HTERT RPE-1 (cell line): ENCODE results near the gene KCNA3.
"Not testable (repeated sequence)": the region's sequence is repeated elsewhere in the genome, so short reads cannot be mapped to it uniquely, and the experiment has no call there.

Experiments
- in situ Hi-C: fragments of 300-500 bp; cut with MboI; formaldehyde crosslinking; loops from 4 replicates; pipeline ENCODE4 v1.14.3; 2020; ENCODE audit warnings: low sequenced_read_pairs

KCNA3 gene

DNA sequence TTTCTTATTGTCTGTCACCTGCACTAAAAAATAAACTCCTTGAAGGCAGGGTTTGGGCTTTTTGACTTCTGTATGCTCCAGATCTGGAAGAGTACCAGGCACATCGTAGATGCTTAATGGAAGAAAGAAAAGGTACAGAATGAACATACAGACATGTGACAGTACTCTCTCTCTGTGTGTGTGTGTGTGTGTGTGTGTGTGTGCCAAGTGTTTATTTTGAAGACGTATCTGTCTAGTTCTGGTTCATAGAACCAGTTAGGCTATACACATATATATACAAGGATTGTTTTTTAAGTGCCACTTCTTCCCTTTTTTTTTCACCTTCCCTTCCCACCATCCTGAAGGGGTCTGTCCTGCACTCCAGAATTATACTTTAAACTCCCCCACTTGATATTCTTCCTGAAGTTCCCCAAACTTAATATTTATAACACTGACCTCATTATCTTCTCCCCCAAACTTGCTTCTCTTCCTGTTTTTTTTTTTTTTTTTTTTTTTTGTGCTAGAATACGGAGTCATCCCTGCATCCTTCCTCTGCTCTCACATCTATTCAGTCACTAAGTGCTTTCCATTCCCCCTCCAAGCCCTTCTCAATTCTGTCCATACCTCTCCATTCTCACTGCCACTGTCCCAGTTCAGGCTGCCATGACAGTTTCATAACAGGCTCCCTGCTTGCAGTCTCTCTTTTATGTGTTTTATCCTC is 5.4 kb upstream of the KCNA3 start:
- in situ Hi-C loops: no loop called here

DNA sequence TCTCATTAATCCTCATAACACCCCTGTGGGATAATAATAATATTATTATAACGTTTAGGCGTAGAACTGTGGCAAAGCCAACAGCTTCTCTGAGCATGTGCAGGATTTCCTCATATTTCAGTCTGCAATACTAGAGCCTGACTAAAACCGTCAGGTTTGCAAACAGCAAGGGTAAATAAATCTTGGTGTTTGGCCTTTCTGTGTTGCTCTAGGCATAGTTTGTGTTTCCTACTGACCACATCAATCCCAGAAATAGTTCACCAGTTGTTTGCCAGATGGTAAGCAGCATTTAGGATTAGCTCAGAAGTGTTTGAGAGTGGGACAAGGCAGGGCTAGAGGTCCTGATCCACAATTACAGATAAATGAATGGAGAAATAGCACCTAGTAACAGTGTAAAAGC is 2.8 kb upstream of the KCNA3 start:
- in situ Hi-C loops: no loop called here

DNA sequence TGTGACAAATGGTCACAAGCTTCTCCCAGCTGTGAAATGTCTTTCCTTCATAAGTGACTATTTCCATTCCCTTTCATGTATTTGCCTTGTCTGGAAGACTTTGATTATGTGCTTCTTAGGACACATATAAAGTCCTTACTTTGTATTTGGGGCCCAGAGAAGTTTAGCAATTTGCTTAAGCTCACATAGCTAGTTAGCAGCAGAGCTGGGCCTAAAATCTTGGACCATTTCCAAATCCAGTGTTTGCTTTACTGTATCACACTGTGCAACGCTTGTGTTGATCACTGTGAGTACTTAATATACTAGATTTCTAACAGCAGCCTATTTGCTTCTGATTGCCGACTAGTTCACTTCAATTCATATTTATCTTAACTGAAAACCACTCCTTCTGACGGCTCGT is 2.2 kb upstream of the KCNA3 start:
- in situ Hi-C loops: no loop called here

- in situ Hi-C loops: no loop called here
Observed at GRCh38 chr1:110675060-110675791, 486 bp upstream of the KCNA3 start.

GRCh38 chr1:110673805-110674336 is 869 bp downstream of the KCNA3 start:
- in situ Hi-C loops: no loop called here

GRCh38 chr1:110673197-110673701 is 1.5 kb downstream of the KCNA3 start:
- in situ Hi-C loops: no loop called here

GRCh38 chr1:110672753-110673108 is 2.0 kb downstream of the KCNA3 start:
- in situ Hi-C loops: no loop called here

DNA sequence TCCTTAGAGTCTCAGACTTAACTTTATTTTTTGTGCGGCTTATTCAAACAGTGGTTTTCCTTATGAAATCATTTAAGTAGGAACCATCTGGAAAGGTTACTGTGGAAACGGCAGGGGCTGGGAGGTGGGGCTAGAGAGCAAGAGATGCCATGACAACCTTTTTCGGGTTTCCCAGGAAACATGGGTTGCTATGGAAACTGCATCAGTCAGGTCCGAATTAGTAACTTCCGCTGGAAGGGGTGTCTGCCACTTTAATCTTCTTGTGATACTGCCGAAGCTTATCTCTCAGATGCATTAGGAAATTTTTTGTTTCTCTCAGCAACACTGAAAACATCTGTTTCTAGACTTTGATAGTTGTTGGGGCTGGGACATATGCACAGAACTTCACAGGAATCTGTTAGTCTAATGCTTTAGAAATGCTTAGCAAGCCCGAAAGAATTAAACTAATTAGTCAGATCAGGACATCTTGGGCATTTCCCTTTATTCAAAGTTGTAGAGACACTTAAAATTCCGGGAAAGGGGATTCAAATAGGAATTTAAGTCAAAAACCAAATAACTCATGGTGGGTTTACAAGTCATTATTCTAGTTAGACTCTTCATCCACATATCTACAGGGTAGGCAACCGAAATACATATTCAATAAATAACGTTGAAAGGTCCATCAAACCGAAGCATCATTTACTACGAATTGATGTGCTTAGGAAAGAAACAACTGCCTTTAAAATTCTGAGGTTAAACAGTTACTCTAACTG is 2.6 kb downstream of the KCNA3 start:
- in situ Hi-C loops: no loop called here

DNA sequence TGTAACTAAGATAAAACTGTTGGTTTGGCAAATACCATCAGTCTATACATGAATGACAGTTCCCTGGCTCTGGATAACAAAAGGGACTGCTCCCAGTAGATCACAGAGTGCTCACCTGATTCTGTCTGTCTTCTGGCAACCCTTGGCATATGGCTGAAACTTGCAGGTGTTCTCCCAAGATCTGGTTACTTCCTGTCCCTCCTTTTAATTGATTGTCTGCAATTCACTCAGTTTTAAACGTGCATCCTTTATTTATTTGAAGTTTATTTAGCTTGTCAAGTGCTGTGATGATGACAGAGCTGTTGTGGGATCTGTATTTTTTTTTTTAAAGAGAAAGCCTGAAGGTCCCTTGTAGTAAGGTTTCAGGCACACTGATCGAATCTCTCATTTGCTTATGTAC is 3.4 kb downstream of the KCNA3 start:
- in situ Hi-C loops: no loop called here

DNA sequence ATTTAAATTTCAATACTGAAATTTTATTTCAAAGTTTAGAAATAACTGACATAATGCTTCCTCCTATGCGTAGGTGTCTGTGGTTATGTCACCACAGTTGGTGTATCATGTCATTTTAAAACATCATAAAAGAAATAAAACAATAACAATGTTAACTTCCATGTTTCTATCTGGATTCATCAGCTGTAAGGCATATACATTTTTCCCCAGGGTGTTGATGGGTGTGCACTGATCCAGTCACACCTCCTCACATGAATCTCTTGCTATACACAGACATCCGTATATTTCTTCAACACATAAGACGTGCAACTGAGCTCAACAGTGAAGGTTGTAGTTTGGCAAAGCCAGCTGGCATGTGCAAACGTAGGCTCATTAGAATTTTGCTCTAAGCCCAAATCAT is 6.2 kb downstream of the KCNA3 start:
- in situ Hi-C loops: no loop called here

- in situ Hi-C loops: no loop called here
Observed at GRCh38 chr1:110667776-110668175, 7.0 kb downstream of the KCNA3 start.

DNA sequence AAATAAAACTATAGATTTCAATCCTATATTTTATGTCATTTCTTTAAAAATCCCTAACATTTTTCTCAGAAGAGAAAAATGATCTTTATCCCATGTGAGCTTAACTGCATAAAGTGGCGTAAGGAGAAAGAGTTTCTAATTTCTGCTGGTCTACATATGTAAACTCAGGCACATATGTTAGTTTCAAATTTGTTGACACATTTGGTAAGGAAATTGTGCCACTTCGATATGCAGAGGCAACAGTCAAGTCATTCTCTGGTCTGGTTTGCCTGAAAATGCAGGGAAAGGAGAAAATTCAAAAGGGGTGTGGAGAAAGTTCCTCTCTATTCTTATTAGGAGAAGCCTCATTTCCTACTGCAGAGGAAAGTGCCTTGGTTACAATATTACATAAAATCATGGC is 11.5 kb downstream of the KCNA3 start:
- in situ Hi-C loops: no loop called here

- in situ Hi-C loops: not testable (repeated sequence)
Observed at GRCh38 chr1:110659559-110659958, 15.2 kb downstream of the KCNA3 start.

DNA sequence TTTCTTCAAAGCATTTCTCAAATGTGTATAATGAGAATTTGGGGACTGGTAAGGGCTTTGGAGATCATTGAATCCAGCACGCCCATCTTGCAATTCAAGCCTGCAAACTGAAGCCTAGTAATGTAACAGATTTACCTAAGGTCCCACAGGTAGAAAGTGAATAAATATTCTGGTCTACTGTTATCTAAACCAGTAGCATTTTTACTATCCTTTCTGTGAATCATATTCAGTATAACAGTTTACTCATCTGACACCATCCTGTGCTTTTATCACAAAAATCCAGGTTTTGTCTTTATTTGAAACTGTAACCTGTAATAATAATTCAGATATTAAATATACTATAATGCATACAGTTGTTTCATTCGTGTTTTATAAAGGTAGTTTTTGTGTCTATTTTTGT is 17.4 kb downstream of the KCNA3 start:
- in situ Hi-C loops: no loop called here

DNA sequence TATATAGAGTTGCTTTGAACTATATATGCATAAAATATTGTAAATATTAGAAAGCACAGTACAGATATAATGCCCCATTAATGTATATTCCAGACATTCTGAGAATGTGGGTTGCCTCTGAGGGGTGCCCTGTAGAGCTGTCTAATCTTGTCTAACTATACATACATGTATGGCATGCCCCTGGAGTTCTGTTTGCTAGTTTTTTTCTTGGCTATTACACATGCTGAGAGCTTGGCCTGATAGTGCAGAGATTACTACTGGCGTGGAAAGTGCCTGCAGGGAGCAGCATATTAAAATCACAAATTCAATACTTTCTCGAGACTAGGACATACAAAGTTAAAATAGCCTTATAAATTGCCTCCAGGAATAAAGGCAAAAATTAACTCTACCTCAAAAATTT is 24.1 kb downstream of the KCNA3 start:
- in situ Hi-C loops: no loop called here

- in situ Hi-C loops: no loop called here
Observed at GRCh38 chr1:110648417-110648816, 26.3 kb downstream of the KCNA3 start.

- in situ Hi-C loops: no loop called here
Observed at GRCh38 chr1:110647254-110647891, 27.4 kb downstream of the KCNA3 start.

GRCh38 chr1:110645821-110646735 is 28.7 kb downstream of the KCNA3 start:
- in situ Hi-C loops: no loop called here

DNA sequence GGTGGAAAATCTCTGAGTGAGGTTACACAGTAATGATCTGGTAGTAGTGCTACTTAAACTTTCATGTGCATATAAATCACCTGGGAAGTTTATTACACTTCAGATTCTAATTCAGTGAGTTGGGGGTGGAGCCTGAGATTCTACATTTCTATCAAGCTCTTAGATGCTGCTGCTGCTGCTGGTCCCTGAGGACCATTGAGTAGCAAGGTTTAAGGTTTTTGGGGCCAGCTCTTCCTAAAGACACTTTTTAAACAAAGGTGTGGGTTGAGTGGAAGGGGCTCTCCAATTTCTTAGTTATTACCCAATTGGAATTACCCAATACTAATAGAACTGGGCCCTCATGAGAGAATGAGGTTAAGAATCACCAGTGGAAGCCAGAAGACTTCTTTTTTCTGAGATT is 29.5 kb downstream of the KCNA3 start:
- in situ Hi-C loops: no loop called here

DNA sequence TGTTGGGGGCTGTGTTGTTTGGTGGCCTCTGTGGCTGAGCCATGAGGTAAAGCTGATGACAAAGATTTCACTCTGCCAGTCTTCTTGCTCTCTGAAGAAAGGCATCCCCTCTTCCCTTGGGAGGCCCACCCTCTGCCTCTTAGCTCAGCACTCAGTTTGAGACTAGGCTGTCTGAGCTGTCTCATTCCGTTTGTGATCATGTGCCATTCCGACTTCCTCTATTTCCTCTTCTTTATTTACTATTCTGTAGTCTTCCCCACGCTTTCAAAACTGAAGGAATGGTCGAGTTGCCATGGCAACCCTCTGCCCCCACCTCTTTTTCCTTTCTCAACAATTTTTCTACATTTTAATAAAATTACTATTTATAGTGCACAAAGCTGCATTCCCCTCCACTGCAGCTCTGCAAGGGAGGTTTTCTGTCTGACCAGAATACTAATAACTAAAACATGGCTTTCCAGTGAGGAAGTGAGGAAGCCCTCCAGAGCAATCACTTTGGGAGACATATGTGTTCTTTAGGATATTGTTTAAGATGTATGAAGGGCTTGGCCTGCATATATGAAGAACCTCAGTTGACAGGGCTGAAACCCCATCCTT is 30.8 kb downstream of the KCNA3 start:
- in situ Hi-C loops: no loop called here
